ENCODE measurements around the gene PSMA2.
"Not testable (repeated sequence)": the region's sequence is repeated elsewhere in the genome, so short reads cannot be mapped to it uniquely, and the experiment has no call there.

Gene PSMA2

DNA sequence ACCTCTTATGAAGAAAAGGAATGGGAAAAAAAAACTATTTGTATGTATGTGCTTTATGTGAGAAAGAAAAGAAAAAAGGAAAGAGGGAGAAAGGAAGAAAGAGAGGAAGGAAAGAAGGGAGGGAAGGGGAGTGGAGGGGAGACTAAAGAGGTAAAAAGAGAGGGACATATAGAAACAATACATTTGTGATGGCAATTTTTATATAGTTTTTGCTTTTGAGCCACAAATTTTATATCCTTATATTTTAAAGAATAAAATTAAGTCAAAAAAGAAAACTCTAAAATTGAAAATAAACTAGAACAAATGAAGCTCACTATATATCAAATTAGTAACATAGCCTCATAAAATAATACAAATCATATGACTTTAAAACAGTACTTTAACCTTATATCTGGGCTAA is 31.1 kb downstream of the PSMA2 start:
- DNase-seq, result no peak

DNA sequence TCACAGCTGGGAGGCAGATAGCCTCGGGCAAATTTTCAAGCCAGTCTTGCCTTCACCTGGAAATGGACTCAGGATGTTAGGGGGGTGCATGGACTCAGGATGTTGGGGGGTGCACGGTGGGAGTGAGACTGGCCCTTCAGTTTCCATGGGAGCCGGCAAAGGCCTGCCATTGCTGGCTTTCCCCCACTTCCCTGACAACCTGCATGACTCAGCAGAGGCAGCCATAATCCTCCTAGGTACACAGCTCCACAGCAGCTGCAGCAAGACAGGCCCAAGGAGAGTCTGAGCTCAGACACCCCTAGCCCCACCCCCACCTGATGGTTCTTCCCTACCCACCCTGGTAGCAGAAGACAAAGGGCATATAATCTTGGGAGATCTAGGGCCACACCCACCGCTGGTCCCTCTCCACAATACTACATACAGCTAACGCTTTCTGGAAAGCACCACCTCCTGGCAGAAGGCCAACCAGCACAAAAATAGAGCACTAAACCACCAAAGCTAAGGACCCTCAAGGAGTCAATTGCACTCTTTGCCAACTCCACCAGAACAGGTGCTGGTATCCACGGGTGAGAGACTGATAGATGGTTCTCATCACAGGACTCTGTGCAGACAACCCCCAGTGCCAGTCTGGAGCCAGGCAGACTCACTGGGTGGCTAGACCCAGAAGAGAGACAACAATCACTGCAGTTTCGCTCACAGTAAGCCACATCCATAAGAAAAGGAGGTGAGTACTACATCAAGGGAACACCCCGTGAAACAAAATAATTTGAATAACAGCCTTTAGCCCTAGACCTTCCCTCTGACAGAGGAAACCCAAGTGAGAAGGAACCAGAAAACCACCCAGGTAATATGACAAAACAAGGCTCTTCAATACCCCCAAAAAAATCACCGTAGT is 38.4 kb downstream of the PSMA2 start:
- DNase-seq, result no peak

DNA sequence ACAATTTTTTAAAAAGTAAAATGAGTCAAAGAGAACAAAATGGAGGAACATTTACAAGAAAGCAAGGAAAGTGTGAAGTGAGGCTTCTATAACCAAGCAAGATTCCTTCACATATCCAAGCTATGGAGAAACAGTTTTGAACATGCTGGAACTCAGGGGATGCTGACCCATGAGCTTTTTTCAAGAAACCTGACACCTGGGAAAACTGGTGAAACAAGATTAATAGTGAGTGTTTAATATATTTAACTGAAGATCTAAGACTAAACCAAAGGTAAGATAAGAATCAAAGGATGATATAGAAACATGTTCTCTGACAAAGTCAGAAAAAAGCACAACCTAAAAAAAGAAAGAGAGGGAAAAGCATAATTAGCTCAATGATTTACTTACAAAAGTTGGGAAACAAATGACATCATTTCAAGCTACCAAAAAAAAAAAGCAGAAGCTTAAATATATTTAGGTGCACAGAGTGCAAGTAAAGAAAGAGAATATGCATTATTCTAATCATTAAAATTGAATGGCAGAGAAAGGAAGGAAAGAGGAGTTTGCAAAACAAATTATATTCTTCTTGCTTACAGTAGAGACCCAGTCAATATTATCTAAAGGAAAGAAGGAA is 45.0 kb downstream of the PSMA2 start:
- DNase-seq, result no peak

DNA sequence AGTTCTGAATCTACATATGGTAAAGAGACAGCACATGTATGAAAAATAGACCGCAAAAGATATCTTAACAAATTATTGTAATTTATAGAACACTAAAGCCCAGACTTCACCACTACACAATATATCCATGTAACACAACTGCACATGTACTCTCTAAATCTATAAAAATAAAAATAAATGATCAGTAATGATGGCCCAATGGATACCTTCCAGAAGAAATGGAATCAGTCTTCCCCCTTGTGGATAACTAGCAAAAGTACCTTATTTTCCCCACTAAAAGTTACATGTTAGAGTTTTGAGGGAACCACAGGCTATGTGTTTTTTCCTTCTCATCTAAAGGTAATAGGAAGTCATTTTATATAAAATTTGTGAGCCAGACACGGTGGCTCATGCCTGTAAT is 45.8 kb downstream of the PSMA2 start:
- no peak for DNase-seq

DNA sequence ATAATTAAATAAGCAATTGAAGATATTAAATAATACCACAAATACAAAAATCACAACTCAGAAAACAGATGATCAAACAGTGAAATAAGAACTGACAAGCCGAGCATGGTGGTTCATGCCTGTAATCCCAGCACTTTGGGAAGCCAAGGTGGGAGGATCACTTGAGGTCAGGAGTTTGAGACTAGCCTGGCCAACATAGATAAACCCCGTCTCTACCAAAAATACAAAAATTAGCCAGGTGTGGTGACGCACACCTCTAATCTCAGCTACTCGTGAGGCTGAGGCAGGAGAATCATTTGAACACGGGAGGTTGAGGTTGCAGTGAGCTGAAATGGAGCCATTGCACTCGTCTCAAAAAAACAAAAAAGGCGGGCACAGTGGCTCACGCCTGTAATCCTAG is 46.8 kb downstream of the PSMA2 start:
- not testable (repeated sequence) for DNase-seq

DNA sequence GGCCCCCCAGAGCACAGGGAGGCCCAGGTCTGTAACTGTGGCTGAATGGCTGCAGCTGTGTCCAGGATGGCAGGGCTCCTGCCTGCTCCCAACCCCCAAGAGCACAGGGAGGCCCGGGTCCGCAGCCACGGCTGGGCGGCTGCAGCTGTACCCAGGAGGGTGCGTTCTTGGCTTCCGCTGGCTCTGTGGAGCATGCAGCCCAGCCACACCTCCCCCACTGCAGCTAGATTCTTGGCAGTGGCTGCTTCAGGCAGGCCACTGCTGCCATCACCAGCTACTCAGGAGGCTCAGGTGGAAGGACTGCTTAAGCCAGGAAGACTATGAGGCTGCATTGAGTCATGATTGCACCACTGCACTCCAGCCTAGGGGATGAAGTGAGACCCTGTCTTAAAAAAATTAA is 48.0 kb downstream of the PSMA2 start:
- peak in 1 of 2 experiments; percentile 17 for DNase-seq

DNA sequence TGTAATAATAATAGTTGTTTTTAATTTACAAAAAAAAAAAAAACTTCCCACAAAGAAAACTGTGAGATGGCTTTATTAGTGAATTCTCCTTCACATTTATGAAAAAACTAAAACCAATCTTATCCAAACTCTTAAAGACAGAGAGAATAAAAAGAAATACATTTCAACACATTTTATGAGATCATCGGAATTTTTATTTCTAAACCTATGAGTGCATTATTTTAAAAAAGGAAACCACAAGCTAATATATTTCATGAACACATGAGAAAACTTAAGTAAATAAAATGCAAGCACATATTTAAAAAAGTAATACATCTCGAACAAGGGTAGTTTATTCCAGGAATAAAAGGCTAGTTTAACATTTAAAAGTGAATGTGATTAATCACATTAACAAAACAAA is 51.6 kb downstream of the PSMA2 start:
- no peak for DNase-seq

DNA sequence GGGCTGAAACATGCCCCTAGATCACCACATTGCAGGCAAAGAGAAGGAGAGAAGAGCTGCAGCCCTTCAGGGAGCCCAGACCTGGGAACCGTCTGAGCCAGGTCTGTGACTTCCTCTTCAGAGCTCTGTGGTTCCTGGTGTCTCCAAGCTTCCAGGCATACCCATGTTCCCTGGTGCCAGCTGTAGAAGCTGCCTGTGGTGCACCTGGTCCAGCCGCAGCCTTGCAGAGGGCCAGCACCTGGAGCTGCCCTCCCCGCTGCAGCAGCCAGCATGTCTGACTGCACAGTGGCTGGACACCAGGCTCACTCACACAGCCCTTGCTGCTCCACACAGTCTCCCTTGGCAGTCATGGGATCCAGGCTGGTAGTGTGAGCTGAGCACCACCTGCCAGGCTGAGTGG is 53.7 kb downstream of the PSMA2 start:
- DNase-seq, result no peak

DNA sequence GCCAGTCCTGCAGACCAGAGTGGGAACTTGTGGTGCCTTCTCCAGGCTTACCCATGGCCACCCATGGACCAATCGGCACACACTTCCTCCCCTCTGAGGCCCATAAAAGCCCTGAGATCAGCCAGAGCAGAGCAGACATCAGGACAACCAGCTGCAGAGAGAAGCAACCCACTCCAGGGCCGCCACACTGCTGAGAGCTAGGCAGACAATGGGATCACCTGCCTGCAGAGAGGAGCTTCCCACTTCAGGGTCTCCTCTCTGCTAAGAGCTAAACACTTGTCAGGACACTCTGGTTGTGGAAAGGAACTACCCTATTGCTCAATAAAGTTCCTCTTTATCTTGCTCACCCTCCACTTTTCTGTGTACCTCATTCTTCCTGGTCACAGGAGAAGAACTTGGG is 54.1 kb downstream of the PSMA2 start:
- no peak for DNase-seq

DNA sequence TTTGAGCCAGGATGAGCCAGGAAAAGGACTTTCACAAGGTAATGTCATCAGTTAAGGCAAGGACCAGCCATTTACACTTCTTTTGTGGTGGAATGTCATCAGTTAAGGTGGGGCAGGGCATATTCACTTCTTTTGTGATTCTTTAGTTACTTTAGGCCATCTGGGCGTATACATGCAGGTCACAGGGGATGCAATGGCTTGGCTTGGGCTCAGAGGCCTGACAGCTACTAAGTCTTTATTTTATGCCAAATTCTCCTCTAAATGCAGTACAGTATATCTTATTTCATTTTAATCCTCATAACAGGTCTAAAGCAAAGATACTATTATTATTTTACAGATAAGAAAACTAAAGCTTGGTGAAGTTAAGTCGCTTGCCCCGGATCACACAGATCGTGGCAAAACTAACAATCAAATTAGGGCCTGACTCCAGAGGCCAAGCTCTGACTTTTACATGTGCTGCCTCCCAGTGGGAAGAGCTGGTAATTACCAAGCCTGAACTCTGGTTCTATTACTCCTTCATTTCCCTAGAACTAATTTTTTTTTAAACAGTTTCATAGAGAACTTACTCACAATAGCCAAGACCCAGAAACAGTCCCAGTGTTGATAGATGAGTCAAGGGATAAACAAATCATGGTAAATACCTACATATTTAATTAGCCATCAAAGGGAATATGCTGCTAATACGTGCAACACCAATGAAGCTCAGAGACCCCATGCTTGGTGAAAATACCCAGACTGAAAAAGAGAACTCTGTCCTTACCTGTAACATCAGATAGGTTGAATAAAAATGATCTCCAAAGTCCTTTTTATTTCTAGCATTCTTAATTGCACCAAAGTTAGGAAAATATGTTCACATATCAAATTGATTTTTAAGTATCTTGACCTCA is 55.5 kb downstream of the PSMA2 start:
- peak; percentile 23 to 68 for DNase-seq

DNA sequence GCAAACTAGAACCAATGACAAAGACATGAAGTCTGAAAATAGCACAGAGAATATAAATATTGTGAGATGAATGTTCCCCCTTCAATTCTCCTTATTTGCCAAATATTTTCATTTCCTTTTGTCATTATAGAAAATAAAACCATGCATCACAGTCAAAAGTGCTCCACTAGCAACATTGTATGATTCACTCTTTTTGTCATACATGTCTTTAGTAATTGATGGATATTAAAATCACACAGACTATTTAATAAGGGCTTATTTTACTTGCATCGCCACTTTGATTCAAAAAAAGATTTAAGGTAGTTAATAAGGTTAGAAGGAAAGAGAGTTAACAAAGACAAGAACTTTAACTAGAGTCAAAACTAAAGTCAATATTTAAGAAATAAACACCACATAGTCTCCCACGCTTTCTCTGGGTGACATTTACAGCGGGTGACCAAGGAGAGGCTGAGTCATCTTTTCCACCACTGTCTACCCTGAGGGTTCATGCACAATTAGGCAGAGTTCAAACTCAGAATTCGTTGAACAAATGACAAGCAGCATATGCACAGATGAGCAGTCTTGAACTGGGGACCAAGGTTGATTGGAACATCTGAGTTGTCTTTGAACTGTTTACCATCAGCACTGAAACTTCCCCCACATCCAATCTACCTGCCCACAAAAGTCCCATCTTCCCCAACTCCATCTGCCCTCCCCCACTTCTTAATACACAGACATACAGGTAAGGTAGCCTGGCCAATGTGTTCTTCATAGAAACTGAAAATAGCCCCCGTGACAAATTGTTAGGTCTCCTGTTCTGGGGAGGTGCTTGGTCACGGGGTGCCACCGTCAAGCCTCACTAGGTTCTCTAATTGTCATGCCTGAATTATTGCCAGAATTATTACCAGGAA is 62.6 kb downstream of the PSMA2 start:
- DNase-seq, result no peak

DNA sequence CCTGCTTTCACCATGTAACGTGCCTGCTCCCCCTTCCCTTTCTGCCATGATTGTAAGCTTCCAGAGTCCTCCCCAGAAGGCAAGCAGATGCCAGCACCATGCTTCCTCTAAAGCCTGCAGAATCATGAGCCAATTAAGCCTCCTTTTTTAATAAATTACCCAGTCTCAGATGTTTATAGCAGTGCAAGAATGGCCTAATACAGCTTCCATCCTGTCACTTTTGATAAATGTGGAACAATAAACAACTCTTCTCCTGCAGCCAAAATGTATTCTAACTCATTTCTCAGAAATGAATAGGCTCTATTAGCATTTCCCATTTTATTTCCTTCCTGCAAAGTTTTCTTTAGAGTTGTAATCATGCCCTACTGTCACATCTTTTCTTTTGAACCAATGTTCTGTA is 63.5 kb downstream of the PSMA2 start:
- no peak for DNase-seq
